IPS-18c (cell line): Measurements from ENCODE around the gene CSAG3.
"Not testable (repeated sequence)": the region's sequence is repeated elsewhere in the genome, so short reads cannot be mapped to it uniquely, and the experiment has no call there.

Source experiments
- H3K4me3 ChIP-seq: 2 replicates; pipeline ENCODE4 v1.7.0; 2013; ENCODE audit warnings: low read depth, mild to moderate bottlenecking, low read length, moderate library complexity; ENCODE audit not compliant: insufficient read depth
- H3K9me3 ChIP-seq: one replicate; pipeline ENCODE4 v1.6.1; 2013; ENCODE audit warnings: mild to moderate bottlenecking, low read length, moderate library complexity; ENCODE audit not compliant: control insufficient read depth, insufficient read depth

CSAG3 gene

DNA sequence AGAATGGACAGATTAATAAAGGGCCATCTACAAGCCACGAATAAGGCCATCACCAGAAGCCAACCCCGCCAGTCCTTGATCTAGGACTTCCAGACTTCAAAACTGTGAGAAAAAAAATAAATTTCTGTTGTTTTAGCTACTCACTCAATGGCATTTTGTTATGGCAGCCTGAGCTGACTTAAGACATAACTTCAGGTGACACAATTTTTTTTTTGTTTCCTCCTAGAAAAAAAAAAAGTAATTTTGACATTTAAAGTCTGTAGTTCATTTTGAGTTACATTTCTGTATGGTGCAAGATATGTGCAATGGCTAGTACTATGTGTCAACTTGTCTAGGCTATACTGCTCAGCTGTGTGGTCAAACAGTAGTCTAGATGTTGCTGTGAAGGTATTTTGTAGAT lies at the start of gene CSAG3:
CSAG3 (plus strand) TSS at position 301 of the 400 bp plus-strand sequence.
- not testable (repeated sequence) for H3K4me3 ChIP-seq, H3K9me3 ChIP-seq

DNA sequence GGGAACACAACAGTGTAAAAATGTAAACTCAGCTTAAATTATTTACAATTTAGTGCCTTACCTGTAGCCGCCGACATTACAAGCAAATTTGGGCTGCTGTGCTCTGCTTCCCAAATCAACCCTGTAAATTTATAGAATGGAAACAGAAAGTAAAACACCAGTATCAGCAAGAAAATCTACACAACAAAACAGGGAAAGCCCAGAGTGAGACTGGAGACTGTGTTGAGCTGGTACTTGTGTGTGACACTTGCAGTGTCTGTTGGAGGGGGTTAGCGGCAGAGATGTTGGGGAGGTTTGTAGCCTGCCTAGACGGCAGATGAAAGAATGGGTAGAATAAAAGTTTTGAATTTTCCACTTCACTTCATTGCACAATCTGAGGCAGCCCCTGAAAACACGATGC lies 45.8 kb upstream of the CSAG3 start:
- not testable (repeated sequence) for H3K4me3 ChIP-seq, H3K9me3 ChIP-seq

DNA sequence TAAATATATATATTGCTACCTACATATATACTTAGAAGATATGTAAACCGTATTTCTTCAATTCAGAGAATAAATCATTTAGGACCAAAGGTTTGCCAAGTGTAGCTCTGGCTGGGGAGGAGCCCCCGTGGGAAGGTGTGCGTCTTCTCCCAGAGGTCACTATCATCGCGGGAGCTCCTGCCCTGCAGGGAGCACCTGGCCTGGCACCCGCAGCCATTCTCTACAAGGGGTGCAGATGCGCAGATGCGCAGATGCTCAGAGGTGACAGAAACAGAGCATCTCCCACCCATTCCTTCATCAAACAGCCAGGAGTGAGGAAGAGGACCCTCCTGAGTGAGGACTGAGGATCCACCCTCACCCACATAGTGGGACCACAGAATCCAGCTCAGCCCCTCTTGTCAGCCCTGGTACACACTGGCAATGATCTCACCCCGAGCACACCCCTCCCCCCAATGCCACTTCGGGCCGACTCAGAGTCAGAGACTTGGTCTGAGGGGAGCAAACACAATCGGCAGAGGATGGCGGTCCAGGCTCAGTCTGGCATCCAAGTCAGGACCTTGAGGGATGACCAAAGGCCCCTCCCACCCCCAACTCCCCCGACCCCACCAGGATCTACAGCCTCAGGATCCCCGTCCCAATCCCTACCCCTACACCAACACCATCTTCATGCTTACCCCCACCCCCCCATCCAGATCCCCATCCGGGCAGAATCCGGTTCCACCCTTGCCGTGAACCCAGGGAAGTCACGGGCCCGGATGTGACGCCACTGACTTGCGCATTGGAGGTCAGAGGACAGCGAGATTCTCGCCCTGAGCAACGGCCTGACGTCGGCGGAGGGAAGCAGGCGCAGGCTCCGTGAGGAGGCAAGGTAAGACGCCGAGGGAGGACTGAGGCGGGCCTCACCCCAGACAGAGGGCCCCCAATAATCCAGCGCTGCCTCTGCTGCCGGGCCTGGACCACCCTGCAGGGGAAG lies 44.9 kb upstream of the CSAG3 start, which contains the start of gene MAGEA2B:
MAGEA2B (plus strand) TSS at position 814 of the 973 bp plus-strand sequence. CDS start 2,479 bp downstream, outside the sequence.
- H3K4me3 ChIP-seq, H3K9me3 ChIP-seq: not testable (repeated sequence)

DNA sequence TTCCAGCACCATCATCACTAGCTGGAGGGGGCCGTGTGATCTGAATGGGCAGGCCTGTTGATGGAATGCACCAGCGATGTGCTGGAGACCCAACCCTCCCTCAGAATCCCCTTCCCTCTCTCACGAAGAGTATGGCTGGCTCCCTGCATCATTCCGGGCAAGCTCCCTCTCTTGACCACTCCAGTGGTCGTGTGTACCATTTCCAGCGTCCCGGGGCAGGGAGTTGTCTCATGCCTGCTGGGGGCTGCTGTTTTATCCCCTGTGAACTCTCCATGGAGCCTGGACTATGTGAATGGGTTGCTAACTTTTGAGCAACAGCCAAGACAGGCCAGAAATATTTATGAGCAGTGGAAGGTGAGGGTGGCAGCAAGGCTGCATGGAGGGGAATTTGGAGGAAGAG lies 33.6 kb upstream of the CSAG3 start:
- H3K4me3 ChIP-seq: no peak overlapping the region

DNA sequence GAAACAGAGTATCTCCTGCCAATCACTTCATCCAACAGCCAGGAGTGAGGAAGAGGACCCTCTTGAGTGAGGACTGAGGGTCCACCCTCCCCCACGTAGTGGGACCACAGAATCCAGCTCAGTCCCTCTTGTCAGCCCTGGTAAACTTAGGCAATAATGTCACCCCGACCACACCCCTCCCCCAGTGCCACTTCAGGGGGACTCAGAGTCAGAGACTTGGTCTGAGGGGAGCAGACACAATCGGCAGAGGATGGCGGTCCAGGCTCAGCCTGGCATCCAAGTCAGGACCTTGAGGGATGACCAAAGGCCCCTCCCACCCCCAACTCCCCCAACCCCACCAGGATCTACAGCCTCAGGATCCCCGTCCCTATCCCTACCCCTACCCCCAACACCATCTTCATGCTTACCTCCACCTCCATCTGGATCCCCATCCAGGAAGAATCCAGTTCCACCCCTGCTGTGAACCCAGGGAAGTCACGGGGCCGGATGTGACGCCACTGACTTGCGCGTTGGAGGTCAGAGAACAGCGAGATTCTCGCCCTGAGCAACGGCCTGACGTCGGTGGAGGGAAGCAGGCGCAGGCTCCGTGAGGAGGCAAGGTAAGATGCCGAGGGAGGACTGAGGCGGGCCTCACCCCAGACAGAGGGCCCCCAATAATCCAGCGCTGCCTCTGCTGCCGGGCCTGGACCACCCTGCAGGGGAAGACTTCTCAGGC lies 25.6 kb upstream of the CSAG3 start, which contains the start of the genes CSAG1 and MAGEA12:
CSAG1 (minus strand) TSS at position 461 of the 715 bp plus-strand sequence. CDS start 1,261 bp downstream, outside the sequence.
MAGEA12 (plus strand) TSS at position 497 of the 715 bp plus-strand sequence. CDS start 2,405 bp downstream, outside the sequence.
- Histone ChIP-seq H3K9me3 (peaks cover 3% of the 10 kb centered on the region), H3K4me3 (no peak within 1 kb of the TSS; the same call in 1 of the 2 replicates)

More for the DNA sequence above, 33.6 kb upstream of the CSAG3 start:
- H3K9me3 ChIP-seq: peaks cover 4% of the 10 kb centered on the region

DNA sequence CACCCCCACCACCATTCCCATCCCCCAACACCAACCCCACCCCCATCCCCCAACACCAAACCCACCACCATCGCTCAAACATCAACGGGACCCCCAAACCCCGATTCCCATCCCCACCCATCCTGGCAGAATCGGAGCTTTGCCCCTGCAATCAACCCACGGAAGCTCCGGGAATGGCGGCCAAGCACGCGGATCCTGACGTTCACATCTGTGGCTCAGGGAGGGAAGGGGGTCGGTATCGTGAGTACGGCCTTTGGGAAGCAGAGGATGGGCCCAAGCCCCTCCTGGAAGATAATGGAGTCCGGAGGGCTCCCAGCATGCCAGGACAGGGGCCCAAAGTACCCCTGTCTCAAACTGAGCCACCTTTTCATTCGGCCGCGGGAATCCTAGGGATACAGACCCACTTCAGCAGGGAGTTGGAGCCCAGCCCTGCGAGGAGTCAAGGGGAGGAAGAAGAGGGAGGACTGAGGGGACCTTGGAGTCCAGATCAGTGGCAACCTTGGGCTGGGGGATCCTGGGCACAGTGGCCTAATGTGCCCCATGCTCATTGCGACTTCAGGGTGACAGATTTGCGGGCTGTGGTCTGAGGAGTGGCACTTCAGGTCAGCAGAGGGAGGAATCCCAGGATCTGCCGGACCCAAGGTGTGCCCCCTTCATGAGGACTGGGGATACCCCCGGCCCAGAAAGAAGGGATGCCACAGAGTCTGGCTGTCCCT lies 24.7 kb upstream of the CSAG3 start:
- H3K4me3 ChIP-seq, H3K9me3 ChIP-seq: not testable (repeated sequence)

DNA sequence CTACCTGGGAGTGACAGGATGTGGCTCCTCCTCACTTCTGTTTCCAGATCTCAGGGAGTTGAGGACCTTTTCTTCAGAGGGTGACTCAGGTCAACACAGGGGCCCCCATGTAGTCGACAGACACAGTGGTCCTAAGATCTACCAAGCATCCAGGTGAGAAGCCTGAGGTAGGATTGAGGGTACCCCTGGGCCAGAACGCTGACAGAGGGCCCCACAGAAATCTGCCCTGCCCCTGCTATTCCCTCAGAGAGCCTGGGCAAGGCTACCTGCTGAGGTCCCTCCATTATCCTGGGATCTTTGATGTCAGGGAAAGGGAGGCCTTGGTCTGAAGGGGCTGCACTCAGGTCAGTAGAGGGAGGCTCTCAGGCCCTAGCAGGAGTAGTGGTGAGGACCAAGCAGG lies 23.9 kb upstream of the CSAG3 start:
- Histone ChIP-seq H3K4me3 (no peak overlapping the region), H3K9me3 (peaks cover 3% of the 10 kb centered on the region)

DNA sequence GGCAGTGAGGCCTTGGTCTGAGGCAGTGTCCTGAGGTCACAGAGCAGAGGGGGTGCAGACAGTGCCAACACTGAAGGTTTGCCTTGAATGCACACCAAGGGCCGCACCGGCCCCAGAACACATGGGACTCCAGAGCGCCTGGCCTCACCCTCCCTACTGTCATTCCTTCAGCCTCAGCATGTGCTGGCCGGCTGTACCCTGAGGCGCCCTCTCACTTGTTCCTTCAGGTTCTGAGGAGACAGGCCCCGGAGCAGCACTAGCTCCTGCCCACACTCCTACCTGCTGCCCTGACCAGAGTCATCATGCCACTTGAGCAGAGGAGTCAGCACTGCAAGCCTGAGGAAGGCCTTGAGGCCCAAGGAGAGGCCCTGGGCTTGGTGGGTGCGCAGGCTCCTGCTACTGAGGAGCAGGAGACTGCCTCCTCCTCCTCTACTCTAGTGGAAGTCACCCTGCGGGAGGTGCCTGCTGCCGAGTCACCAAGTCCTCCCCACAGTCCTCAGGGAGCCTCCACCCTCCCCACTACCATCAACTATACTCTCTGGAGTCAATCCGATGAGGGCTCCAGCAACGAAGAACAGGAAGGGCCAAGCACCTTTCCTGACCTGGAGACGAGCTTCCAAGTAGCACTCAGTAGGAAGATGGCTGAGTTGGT lies 23.0 kb upstream of the CSAG3 start:
- Histone ChIP-seq H3K9me3 (peaks cover 3% of the 10 kb centered on the region), H3K4me3 (no peak overlapping the region)

DNA sequence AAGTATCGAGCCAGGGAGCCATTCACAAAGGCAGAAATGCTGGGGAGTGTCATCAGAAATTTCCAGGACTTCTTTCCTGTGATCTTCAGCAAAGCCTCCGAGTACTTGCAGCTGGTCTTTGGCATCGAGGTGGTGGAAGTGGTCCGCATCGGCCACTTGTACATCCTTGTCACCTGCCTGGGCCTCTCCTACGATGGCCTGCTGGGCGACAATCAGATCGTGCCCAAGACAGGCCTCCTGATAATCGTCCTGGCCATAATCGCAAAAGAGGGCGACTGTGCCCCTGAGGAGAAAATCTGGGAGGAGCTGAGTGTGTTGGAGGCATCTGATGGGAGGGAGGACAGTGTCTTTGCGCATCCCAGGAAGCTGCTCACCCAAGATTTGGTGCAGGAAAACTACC lies 22.5 kb upstream of the CSAG3 start:
- not testable (repeated sequence) for H3K9me3 ChIP-seq, H3K4me3 ChIP-seq

DNA sequence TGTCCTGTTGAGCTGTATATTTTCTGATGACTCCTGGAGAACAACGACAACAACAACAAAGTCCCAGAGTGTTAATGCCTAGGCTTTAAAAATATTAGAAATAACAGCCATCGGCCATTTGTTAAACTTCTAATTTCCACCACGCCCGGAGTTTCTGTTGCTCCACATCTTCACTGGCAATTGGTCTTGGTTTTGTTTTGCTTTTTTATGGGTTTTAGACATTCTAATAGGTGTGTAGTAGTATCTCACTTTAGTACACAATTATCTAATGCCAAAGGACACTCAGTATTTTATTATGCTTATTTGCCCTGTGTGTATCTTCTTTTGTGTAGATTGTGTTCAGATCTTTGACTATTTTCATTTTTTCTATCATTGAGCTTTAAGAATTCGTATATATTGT lies 20.5 kb upstream of the CSAG3 start:
- no peak overlapping the region for H3K4me3 ChIP-seq

DNA sequence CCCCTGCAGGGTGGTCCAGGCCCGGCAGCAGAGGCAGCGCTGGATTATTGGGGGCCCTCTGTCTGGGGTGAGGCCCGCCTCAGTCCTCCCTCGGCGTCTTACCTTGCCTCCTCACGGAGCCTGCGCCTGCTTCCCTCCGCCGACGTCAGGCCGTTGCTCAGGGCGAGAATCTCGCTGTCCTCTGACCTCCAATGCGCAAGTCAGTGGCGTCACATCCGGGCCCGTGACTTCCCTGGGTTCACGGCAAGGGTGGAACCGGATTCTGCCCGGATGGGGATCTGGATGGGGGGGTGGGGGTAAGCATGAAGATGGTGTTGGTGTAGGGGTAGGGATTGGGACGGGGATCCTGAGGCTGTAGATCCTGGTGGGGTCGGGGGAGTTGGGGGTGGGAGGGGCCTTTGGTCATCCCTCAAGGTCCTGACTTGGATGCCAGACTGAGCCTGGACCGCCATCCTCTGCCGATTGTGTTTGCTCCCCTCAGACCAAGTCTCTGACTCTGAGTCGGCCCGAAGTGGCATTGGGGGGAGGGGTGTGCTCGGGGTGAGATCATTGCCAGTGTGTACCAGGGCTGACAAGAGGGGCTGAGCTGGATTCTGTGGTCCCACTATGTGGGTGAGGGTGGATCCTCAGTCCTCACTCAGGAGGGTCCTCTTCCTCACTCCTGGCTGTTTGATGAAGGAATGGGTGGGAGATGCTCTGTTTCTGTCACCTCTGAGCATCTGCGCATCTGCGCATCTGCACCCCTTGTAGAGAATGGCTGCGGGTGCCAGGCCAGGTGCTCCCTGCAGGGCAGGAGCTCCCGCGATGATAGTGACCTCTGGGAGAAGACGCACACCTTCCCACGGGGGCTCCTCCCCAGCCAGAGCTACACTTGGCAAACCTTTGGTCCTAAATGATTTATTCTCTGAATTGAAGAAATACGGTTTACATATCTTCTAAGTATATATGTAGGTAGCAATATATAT lies 5.0 kb upstream of the CSAG3 start, which contains the start of gene MAGEA2:
MAGEA2 (minus strand) TSS at position 157 of the 965 bp plus-strand sequence. CDS start 2,479 bp downstream, outside the sequence.
- not testable (repeated sequence) for H3K4me3 ChIP-seq, H3K9me3 ChIP-seq

More for the DNA sequence above, 20.5 kb upstream of the CSAG3 start:
- H3K9me3 ChIP-seq: peaks cover 10% of the 10 kb centered on the region

DNA sequence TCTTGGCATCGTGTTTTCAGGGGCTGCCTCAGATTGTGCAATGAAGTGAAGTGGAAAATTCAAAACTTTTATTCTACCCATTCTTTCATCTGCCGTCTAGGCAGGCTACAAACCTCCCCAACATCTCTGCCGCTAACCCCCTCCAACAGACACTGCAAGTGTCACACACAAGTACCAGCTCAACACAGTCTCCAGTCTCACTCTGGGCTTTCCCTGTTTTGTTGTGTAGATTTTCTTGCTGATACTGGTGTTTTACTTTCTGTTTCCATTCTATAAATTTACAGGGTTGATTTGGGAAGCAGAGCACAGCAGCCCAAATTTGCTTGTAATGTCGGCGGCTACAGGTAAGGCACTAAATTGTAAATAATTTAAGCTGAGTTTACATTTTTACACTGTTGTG lies 4.1 kb upstream of the CSAG3 start:
- not testable (repeated sequence) for H3K9me3 ChIP-seq, H3K4me3 ChIP-seq

DNA sequence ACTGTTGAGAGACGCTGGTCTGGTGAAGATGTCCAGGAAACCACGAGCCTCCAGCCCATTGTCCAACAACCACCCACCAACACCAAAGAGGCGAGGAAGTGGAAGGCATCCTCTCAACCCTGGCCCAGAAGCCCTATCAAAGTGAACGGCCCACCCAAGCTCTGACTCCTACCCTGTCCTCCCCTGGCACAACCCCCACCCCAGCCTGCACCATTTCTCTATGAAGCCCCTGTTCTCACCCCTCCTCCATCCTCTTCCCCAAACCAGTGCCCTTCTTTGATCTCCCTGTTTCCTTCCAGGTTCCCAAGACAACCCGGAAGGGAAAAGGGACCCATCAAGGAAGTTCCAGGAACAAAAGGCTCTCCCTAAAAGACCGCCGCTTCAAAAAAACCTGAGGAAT lies 526 bp downstream of the CSAG3 start:
- H3K9me3 ChIP-seq, H3K4me3 ChIP-seq: not testable (repeated sequence)

DNA sequence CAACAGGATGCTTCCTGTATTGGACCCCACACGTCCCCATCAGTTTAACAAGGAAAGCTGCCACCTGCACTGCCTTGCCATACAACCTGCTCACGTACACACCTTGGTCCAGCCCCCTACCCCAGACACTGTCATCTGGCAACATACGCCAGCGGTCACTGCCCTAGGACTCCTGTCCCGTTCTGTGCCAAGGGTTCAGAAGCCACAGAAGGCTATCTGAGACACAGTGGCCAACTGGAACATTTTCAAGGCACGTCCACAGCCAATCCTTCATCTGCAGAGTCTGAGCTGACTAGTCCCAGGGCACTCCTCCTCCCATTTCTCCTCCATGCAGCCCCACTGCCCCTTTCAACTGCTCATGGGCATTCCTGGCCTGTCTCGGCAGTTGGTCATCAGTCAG lies 2.6 kb downstream of the CSAG3 start:
- H3K9me3 ChIP-seq, H3K4me3 ChIP-seq: not testable (repeated sequence)

DNA sequence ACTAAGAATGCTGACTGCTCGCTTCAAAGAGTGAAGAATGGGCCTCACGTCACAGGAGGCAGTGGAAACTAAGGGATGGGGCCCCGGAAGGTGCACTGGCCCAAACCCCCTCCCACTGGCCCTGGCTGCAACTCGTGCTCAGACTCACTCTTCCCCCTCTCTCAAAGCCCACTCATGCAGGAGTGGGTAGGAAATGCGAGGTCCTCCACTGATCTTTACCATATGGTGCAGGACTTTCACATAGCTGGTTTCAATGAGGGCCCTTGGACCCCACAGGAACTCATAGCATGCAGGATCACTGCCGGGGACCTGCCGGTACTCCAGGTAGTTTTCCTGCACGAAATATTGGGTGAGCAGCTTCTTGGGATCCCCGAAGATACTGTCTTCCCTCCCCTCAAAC lies 7.5 kb downstream of the CSAG3 start:
- H3K4me3 ChIP-seq, H3K9me3 ChIP-seq: not testable (repeated sequence)
